Body of pancreas (tissue), 4 donors: Measurements from ENCODE around the gene CDKAL1.

Source experiments
- POLR2A ChIP-seq, 3 donors: fragments of 450-650 bp; IDR thresholded peaks; one replicate each; pipeline ENCODE4 v1.6.1; 2016; ENCODE audit warnings: antibody characterized with exemption in 3 of 3, mild to moderate bottlenecking in 2 of 3
- TF ChIP-seq, protein P1 (sequence below), 7 experiments: fragments of 450-650 bp in 4 of 7; fragments of 200-600 bp in 3 of 7; sonication (generic) in 3 of 7; IDR thresholded peaks; one replicate each; pipeline ENCODE4 v1.5.1; 2016 to 2019; ENCODE audit warnings: antibody characterized with exemption in 7 of 7

DNA sequence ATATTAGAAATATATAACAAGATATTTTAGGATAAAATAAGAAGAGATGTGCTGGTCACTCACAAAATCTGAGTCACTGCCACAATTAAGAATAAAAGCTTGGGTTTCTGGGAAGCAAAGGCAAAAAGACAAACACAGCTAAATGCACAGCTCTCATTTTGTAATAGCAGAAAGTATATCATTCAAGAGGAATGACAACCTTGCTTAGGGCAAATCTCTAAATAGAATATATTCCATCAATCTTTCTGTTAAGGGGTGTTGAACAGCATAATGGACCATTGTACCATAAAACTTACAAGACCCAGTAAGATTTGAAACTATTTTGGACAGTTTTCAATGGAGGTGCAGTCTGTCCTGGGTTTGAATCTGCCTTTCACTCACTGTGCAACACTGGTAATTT is 594.3 kb downstream of the CDKAL1 start:
- TF ChIP-seq, protein P1, sequence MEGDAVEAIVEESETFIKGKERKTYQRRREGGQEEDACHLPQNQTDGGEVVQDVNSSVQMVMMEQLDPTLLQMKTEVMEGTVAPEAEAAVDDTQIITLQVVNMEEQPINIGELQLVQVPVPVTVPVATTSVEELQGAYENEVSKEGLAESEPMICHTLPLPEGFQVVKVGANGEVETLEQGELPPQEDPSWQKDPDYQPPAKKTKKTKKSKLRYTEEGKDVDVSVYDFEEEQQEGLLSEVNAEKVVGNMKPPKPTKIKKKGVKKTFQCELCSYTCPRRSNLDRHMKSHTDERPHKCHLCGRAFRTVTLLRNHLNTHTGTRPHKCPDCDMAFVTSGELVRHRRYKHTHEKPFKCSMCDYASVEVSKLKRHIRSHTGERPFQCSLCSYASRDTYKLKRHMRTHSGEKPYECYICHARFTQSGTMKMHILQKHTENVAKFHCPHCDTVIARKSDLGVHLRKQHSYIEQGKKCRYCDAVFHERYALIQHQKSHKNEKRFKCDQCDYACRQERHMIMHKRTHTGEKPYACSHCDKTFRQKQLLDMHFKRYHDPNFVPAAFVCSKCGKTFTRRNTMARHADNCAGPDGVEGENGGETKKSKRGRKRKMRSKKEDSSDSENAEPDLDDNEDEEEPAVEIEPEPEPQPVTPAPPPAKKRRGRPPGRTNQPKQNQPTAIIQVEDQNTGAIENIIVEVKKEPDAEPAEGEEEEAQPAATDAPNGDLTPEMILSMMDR (IDR thresholded peaks at IDR 0.05): no peak
- TF ChIP-seq POLR2A (IDR thresholded peaks at IDR 0.05): no peak
